ENCODE data around the gene ASRGL1.

Gene ASRGL1

DNA sequence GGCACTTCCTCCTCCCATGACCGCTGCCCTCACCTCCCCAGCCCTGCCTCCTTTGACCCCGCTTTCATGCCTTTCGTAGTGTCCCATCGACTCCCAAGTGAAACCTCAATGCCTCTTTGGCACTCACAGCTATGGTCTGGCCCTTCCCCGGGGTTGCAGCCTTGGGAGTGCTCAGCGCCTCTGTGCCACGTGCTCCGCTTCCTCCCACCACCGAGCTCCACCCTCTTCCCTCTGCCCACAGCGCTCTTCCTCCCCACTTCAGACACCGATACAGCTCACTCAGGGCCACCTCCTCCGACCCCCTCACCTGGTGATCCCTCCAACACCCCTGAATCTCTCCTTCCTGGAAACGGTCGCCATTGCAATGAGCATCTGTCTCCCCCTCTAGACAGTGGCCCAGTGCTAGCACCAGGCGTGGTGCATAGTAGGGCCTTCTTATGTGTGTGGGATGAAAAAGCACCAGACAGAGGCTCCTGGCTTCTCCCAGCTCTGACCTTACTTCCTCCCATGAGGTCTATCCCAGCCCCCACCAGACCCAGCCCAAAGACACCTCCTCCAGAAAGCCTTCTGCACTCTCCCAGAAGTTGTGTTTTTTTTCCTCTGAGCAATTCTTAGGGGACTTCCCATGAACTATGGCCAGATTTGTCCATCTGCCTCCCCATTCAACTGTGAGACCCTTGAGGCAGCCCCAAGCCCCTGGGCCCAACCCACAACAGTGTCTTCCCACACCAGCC lies 65.1 kb downstream of the ASRGL1 start:
- no peaks in the 10 kb centered on the region for H3K9me3 ChIP-seq (ENCODE audit: insufficient read depth, low read length)
- no peaks in the 10 kb centered on the region for H3K9me2 ChIP-seq (replicated peaks; ENCODE audit: insufficient read depth, low read length)
- no peaks in the 10 kb centered on the region for H3F3A ChIP-seq (ENCODE audit: insufficient read depth)
- H3K4me2 ChIP-seq (ENCODE audit: low read depth, low read length, poor library complexity, severe bottlenecking) = no peak overlapping the region
- no peak overlapping the region for H2AFZ ChIP-seq (ENCODE audit: low read depth, low read length, severe bottlenecking)
- H3K27ac ChIP-seq (ENCODE audit: low read depth, low read length) = no peak overlapping the region
- H3K9ac ChIP-seq (ENCODE audit: low read length) = no peak overlapping the region
- H3K4me3 ChIP-seq (ENCODE audit: insufficient read depth, low read length, poor library complexity, severe bottlenecking) = no peak overlapping the region
- H3K27me3 ChIP-seq (ENCODE audit: low read length) = no peaks in the 10 kb centered on the region
- H4K20me1 ChIP-seq (ENCODE audit: low read depth, low read length) = no peaks in the 10 kb centered on the region
- no peaks in the 10 kb centered on the region for H3K79me2 ChIP-seq (ENCODE audit: insufficient read depth, low read length)
- no peaks in the 10 kb centered on the region for H3K36me3 ChIP-seq (ENCODE audit: low read length)
- TF ChIP-seq EZH2phosphoT487 (conservative IDR thresholded peaks at IDR 0.05; ENCODE audit: low read length) = no peak
- TF ChIP-seq, protein P1, sequence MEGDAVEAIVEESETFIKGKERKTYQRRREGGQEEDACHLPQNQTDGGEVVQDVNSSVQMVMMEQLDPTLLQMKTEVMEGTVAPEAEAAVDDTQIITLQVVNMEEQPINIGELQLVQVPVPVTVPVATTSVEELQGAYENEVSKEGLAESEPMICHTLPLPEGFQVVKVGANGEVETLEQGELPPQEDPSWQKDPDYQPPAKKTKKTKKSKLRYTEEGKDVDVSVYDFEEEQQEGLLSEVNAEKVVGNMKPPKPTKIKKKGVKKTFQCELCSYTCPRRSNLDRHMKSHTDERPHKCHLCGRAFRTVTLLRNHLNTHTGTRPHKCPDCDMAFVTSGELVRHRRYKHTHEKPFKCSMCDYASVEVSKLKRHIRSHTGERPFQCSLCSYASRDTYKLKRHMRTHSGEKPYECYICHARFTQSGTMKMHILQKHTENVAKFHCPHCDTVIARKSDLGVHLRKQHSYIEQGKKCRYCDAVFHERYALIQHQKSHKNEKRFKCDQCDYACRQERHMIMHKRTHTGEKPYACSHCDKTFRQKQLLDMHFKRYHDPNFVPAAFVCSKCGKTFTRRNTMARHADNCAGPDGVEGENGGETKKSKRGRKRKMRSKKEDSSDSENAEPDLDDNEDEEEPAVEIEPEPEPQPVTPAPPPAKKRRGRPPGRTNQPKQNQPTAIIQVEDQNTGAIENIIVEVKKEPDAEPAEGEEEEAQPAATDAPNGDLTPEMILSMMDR (IDR thresholded peaks at IDR 0.05; ENCODE audit: insufficient read depth, low read length, poor library complexity, severe bottlenecking) = no peak

DNA sequence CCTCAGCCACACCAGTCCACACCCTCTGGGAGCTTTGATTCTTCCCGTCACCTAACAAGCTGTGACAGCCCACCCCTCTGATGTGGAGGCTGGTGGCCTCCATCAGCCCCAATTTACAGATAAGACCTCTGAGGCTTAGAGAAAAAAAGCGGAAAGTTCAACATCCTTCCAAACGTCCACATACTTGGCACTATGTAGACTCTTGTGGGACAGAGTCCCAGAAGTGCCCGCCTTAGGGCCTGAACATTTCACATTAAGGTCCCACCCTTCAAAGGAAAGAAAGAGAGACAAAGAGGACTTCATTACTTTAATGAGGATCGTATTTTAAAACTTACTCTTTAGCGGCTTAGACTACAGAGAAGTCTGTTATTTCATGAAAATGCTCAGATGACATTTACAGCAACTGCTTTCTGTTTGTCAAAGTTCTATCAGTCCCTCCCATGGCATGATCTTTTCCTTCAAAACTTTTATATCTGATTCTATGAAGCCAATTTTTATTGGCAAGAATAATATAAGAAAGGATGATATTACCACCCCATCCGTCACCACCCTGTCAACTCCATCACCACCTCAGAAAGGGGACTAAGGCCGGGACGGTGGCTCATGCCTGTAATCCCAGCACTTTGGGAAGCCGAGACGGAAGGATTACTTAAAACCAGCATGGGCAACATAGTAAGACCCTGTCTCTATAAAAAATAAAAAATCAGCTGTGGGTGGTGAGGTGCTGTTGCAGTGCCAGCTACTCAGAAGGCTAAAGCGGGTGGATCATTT lies 65.9 kb downstream of the ASRGL1 start:
- Histone ChIP-seq H3K9me2 (replicated peaks; ENCODE audit: insufficient read depth, low read length) (no peaks in the 10 kb centered on the region), H3F3A (ENCODE audit: insufficient read depth) (no peaks in the 10 kb centered on the region), H3K9me3 (ENCODE audit: insufficient read depth, low read length) (no peaks in the 10 kb centered on the region), H3K4me2 (ENCODE audit: low read depth, low read length, poor library complexity, severe bottlenecking) (no peak overlapping the region), H4K20me1 (ENCODE audit: low read depth, low read length) (no peaks in the 10 kb centered on the region), H3K27me3 (ENCODE audit: low read length) (no peaks in the 10 kb centered on the region), H3K27ac (ENCODE audit: low read depth, low read length) (no peak overlapping the region), H3K36me3 (ENCODE audit: low read length) (no peaks in the 10 kb centered on the region), H3K79me2 (ENCODE audit: insufficient read depth, low read length) (no peaks in the 10 kb centered on the region), H2AFZ (ENCODE audit: low read depth, low read length, severe bottlenecking) (no peak overlapping the region), H3K4me3 (ENCODE audit: insufficient read depth, low read length, poor library complexity, severe bottlenecking) (no peak overlapping the region), H3K9ac (ENCODE audit: low read length) (no peak overlapping the region)
- no peak for TF ChIP-seq EZH2phosphoT487 (conservative IDR thresholded peaks at IDR 0.05; ENCODE audit: low read length)

DNA sequence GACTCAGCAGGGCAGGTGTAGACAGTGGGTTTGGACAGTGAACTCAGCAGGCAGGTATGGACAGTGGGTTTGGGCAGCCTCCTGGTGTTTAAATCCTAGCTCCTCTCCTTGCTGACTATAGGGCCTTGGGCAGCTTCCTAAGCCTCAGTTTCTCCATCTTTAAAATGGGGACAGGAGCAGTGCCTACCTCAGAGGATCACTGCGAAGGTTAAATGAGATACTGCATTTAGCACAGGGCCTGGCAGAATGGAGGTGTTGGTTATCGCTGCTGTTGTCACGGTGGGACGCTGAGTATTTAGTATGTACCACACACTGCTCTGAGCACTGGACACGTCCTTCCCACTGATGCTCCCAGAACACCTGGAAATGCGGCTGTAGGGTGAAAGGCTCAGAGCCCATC lies 67.2 kb downstream of the ASRGL1 start:
- Histone ChIP-seq H3K27ac (ENCODE audit: low read depth, low read length) (no peak overlapping the region), H3K9me3 (ENCODE audit: insufficient read depth, low read length) (no peaks in the 10 kb centered on the region), H3K4me3 (ENCODE audit: insufficient read depth, low read length, poor library complexity, severe bottlenecking) (no peak overlapping the region), H3F3A (ENCODE audit: insufficient read depth) (no peaks in the 10 kb centered on the region), H3K4me2 (ENCODE audit: low read depth, low read length, poor library complexity, severe bottlenecking) (no peak overlapping the region), H3K36me3 (ENCODE audit: low read length) (no peaks in the 10 kb centered on the region), H2AFZ (ENCODE audit: low read depth, low read length, severe bottlenecking) (no peak overlapping the region), H3K9ac (ENCODE audit: low read length) (no peak overlapping the region), H3K9me2 (replicated peaks; ENCODE audit: insufficient read depth, low read length) (no peaks in the 10 kb centered on the region), H4K20me1 (ENCODE audit: low read depth, low read length) (no peaks in the 10 kb centered on the region), H3K27me3 (ENCODE audit: low read length) (no peaks in the 10 kb centered on the region), H3K79me2 (ENCODE audit: insufficient read depth, low read length) (no peaks in the 10 kb centered on the region)
- TF ChIP-seq EZH2phosphoT487 (conservative IDR thresholded peaks at IDR 0.05; ENCODE audit: low read length) = no peak
- TF ChIP-seq, protein P1 (IDR thresholded peaks at IDR 0.05; ENCODE audit: insufficient read depth, low read length, poor library complexity, severe bottlenecking) = no peak

DNA sequence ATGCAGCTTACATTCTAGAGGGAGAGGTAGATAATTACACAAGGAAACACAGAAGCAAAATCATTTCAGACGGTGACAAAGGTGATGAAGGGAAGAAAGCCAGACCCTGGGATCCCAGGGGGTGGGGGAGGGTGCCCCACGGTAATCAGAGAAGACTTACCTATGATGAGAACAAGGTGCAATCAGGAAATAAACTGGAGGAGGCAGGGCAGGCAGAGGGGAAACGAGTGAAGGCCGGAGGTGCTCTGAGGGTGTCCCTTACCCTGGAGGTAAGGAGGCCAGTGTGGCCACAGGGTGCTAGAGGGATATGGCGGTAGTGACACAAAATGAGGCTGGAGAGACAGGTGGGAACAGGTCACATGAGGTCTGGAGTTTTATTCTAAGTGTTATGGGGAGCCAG lies 67.7 kb downstream of the ASRGL1 start:
- H3K9ac ChIP-seq (ENCODE audit: low read length) = no peak overlapping the region
- H3K36me3 ChIP-seq (ENCODE audit: low read length) = no peaks in the 10 kb centered on the region
- no peaks in the 10 kb centered on the region for H3F3A ChIP-seq (ENCODE audit: insufficient read depth)
- H3K79me2 ChIP-seq (ENCODE audit: insufficient read depth, low read length) = no peaks in the 10 kb centered on the region
- no peaks in the 10 kb centered on the region for H3K27me3 ChIP-seq (ENCODE audit: low read length)
- no peak overlapping the region for H3K4me3 ChIP-seq (ENCODE audit: insufficient read depth, low read length, poor library complexity, severe bottlenecking)
- no peak overlapping the region for H2AFZ ChIP-seq (ENCODE audit: low read depth, low read length, severe bottlenecking)
- H3K9me3 ChIP-seq (ENCODE audit: insufficient read depth, low read length) = no peaks in the 10 kb centered on the region
- no peaks in the 10 kb centered on the region for H4K20me1 ChIP-seq (ENCODE audit: low read depth, low read length)
- no peak overlapping the region for H3K4me2 ChIP-seq (ENCODE audit: low read depth, low read length, poor library complexity, severe bottlenecking)
- no peaks in the 10 kb centered on the region for H3K9me2 ChIP-seq (replicated peaks; ENCODE audit: insufficient read depth, low read length)
- no peak overlapping the region for H3K27ac ChIP-seq (ENCODE audit: low read depth, low read length)
- TF ChIP-seq, protein P1 (IDR thresholded peaks at IDR 0.05; ENCODE audit: insufficient read depth, low read length, poor library complexity, severe bottlenecking) = no peak
- no peak for TF ChIP-seq EZH2phosphoT487 (conservative IDR thresholded peaks at IDR 0.05; ENCODE audit: low read length)

Data from SU-DHL-6 (cell line).